Peyer's patch (tissue), 4 donors: Measurements from ENCODE around the gene TAGLN3. TPM values are rescaled to one million over a fixed set of nuclear protein-coding genes. Genes with fewer than 3 reads are reported as not detected.

Experiments
- DNase-seq, 3 donors: peaks; one replicate each; pipeline ENCODE4 v3.0.0-alpha.2; 2017 to 2019
- H3K27ac ChIP-seq, 4 donors: fragments of 200-600 bp; sonication (generic); one replicate each; pipeline ENCODE4 v1.5.1; 2016 to 2019
- H3K27me3 ChIP-seq, 2 donors: fragments of 200-600 bp; sonication (generic); one replicate each; pipeline ENCODE4 v1.5.1; 2019
- H3K36me3 ChIP-seq, 3 donors: fragments of 200-600 bp; sonication (generic); one replicate each; pipeline ENCODE4 v1.5.1; 2016 to 2019
- H3K4me1 ChIP-seq, 4 donors: fragments of 200-600 bp; sonication (generic); one replicate each; pipeline ENCODE4 v1.5.1; 2016 to 2019
- H3K4me3 ChIP-seq, 4 donors: fragments of 200-600 bp; sonication (generic); 1 replicate in 3 of 4; 2 replicates in 1 of 4; pipeline ENCODE4 v1.5.1; 2016 to 2019; ENCODE audit warnings: mild to moderate bottlenecking in 1 of 4
- H3K9me3 ChIP-seq, 4 donors: fragments of 200-600 bp; sonication (generic); one replicate each; pipeline ENCODE4 v1.5.1; 2016 to 2019; ENCODE audit warnings: mild to moderate bottlenecking in 1 of 4
- POLR2A ChIP-seq, 2 donors: fragments of 450-650 bp; IDR thresholded peaks; one replicate each; pipeline ENCODE4 v1.5.1; 2017; ENCODE audit warnings: antibody characterized with exemption in 2 of 2, mild to moderate bottlenecking in 2 of 2, moderate library complexity in 2 of 2
- total RNA-seq, 4 donors: library from RNA; depleted of rRNA; stranded (reverse); fragments of >200 nt; gene quantifications; one replicate each; pipeline ENCODE4 v1.1.0, GENCODE V29; 2016
- TF ChIP-seq, protein P1 (sequence below), 6 experiments: fragments of 450-650 bp in 4 of 6; fragments of 200-600 bp in 2 of 6; sonication (generic) in 1 of 6; IDR thresholded peaks; one replicate each; pipeline ENCODE4 v1.5.1; 2017 to 2019; ENCODE audit warnings: antibody characterized with exemption in 6 of 6, mild to moderate bottlenecking in 3 of 6, moderate library complexity in 1 of 6

The TAGLN3 gene
- total RNA-seq, 4 donors from 2014 or later: 1.1 TPM; not detected in 3

- H3K36me3 ChIP-seq: no peaks in the 10 kb centered on the region
- TF ChIP-seq POLR2A (IDR thresholded peaks at IDR 0.05): no peak
- TF ChIP-seq, protein P1, sequence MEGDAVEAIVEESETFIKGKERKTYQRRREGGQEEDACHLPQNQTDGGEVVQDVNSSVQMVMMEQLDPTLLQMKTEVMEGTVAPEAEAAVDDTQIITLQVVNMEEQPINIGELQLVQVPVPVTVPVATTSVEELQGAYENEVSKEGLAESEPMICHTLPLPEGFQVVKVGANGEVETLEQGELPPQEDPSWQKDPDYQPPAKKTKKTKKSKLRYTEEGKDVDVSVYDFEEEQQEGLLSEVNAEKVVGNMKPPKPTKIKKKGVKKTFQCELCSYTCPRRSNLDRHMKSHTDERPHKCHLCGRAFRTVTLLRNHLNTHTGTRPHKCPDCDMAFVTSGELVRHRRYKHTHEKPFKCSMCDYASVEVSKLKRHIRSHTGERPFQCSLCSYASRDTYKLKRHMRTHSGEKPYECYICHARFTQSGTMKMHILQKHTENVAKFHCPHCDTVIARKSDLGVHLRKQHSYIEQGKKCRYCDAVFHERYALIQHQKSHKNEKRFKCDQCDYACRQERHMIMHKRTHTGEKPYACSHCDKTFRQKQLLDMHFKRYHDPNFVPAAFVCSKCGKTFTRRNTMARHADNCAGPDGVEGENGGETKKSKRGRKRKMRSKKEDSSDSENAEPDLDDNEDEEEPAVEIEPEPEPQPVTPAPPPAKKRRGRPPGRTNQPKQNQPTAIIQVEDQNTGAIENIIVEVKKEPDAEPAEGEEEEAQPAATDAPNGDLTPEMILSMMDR (IDR thresholded peaks at IDR 0.05): no peak
- DNase-seq: no peak
- H3K4me3 ChIP-seq: no peak overlapping the region
- H3K9me3 ChIP-seq: no peaks in the 10 kb centered on the region
- H3K27me3 ChIP-seq: no peaks in the 10 kb centered on the region
- H3K27ac ChIP-seq: no peak overlapping the region
- H3K4me1 ChIP-seq: no peaks in the 10 kb centered on the region
Observed at GRCh38 chr3:111970376-111970775, 28.3 kb upstream of the TAGLN3 start.

GRCh38 chr3:111971533-111972130 lies 27.1 kb upstream of the TAGLN3 start:
- TF ChIP-seq, protein P1 (IDR thresholded peaks at IDR 0.05): no peak
- TF ChIP-seq POLR2A (IDR thresholded peaks at IDR 0.05): no peak
- Histone ChIP-seq H3K9me3 (no peaks in the 10 kb centered on the region), H3K4me1 (no peaks in the 10 kb centered on the region), H3K36me3 (no peaks in the 10 kb centered on the region), H3K27ac (no peak overlapping the region), H3K4me3 (no peak overlapping the region), H3K27me3 (no peaks in the 10 kb centered on the region)
- no peak for DNase-seq

DNA sequence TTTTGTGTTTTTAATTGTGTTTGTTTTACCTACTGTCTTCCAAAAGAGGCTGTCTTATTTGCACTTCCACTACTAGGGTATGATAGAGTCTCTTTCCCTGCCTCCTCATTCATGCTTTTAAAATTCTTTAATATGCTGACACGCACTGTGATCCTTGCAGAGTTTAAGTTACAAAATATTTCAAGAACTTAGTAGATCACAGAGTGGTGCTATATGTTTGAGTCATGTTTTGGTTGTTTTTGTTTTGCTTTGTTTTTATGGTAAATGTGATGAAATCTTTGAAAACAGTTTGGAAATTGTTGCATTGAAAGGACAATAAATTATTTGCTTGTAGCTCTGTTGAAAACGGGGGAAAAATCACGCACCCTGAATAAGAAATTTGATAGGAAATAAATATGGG lies 25.8 kb upstream of the TAGLN3 start:
- H3K4me1 ChIP-seq: no peaks in the 10 kb centered on the region
- no peaks in the 10 kb centered on the region for H3K36me3 ChIP-seq
- H3K4me3 ChIP-seq: no peak overlapping the region
- no peaks in the 10 kb centered on the region for H3K27me3 ChIP-seq
- no peak overlapping the region for H3K27ac ChIP-seq
- DNase-seq: no peak
- no peaks in the 10 kb centered on the region for H3K9me3 ChIP-seq
- TF ChIP-seq POLR2A (IDR thresholded peaks at IDR 0.05): no peak
- TF ChIP-seq, protein P1 (IDR thresholded peaks at IDR 0.05): no peak

DNA sequence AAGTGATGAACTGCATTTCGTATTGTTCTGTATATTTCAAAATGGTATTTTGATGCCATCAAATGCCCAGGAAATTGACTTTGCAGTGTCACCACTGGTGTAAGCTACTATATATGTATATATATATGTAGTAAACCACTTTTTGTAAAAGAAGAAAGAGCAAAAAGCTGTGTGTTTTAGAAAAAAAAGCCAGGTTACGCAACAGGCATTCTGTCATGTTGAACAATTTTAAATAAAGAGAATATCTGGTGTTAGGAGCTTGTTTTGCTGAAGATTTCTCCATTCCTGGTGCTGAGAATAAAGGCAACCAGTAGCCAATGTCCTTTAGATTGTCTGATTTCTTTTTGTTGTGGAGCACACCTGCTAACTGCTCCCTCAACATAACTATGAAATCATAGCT lies 23.6 kb upstream of the TAGLN3 start:
- Histone ChIP-seq H3K4me3 (no peak overlapping the region), H3K27me3 (no peaks in the 10 kb centered on the region), H3K36me3 (no peaks in the 10 kb centered on the region), H3K4me1 (peaks cover 0 to 7% (median 0%) of the 10 kb centered on the region in 4 donors), H3K9me3 (no peaks in the 10 kb centered on the region), H3K27ac (no peak overlapping the region)
- no peak for TF ChIP-seq POLR2A (IDR thresholded peaks at IDR 0.05)
- TF ChIP-seq, protein P1 (IDR thresholded peaks at IDR 0.05): no peak
- DNase-seq: no peak

DNA sequence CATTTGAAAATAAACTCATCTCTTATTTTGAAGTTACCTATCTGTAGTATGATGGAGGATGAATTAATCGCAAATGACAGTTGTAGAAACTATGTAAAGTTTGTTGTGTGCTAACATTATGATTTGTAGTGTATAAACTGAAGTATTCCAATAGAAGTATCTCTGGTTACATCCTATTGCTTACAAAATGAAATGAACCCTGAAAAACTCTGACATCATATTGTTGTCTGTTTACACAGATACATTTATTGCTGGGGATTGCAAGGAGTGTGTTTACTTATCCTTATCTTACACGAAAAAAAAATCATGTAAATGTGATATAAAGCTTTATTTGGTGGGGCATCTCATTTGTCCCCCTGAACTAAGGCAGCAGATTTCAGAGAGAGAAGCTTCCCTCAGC lies 22.5 kb upstream of the TAGLN3 start:
- DNase-seq: no peak
- TF ChIP-seq POLR2A (IDR thresholded peaks at IDR 0.05): no peak
- TF ChIP-seq, protein P1 (IDR thresholded peaks at IDR 0.05): no peak
- no peaks in the 10 kb centered on the region for H3K36me3 ChIP-seq
- H3K9me3 ChIP-seq: no peaks in the 10 kb centered on the region
- no peak overlapping the region for H3K27ac ChIP-seq
- H3K27me3 ChIP-seq: no peaks in the 10 kb centered on the region
- H3K4me1 ChIP-seq: peaks cover 0 to 7% (median 4%) of the 10 kb centered on the region in 4 donors
- no peak overlapping the region for H3K4me3 ChIP-seq
